ACHN (cell line): ENCODE results near the gene RBM4.
"Not testable (repeated sequence)": the region's sequence is repeated elsewhere in the genome, so short reads cannot be mapped to it uniquely, and the experiment has no call there.

ENCODE experiments used
- DNase-seq: peaks from one replicate; pipeline ENCODE4 v3.0.0-alpha.2; 2015
- in situ Hi-C: cut with HindIII; loops from 2 replicates; pipeline ENCODE4 v1.10.0; 2017; ENCODE audit warnings: low sequenced_read_pairs, low pct_ligation_motif_present, low pct_unique_long_range_greater_than_20kb

RBM4 gene, protein sequence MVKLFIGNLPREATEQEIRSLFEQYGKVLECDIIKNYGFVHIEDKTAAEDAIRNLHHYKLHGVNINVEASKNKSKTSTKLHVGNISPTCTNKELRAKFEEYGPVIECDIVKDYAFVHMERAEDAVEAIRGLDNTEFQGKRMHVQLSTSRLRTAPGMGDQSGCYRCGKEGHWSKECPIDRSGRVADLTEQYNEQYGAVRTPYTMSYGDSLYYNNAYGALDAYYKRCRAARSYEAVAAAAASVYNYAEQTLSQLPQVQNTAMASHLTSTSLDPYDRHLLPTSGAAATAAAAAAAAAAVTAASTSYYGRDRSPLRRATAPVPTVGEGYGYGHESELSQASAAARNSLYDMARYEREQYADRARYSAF

DNA sequence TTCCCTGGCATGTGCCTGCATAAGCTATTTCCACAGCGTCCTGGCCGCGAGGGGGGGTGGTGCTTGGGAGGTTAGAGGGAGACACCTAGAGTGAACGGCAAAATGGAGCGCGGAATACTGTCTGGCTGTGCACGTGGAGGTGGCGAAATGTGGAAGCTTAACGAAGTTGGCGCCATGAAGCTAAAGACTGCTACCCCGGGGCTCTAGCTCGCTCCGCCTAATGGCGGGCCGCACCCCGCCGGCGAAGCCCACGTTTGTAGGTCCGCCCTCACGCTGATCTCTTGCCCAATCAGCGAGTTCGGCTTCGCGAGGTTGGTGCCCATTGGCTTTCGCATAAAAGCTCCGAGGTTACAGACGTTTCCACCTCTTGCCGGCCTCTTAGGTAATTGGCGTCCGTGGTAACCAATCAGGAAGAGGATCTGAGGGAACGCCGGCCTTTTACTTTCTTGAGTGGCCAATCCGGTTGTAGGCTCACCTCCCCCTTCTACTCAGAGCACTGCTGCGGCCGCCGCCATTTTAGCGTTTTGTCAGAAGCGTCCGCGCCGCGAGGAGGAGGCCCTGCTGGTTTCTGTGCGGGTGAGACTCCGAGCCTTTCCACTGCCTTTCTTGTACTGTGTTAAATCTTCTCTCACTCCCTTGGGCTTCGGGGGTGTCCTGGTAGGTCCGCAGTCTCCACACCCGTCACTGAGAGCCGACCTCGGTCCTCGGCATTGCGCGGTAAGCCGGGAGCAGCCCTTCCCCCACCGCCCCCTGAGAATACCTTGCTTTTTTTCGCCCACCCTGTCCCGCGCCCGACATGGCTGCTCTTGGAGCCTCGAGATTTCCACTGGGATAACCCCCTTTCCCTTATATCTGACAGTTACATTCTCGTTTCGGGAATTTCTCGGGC is at the start of gene RBM4:
Gene RBM4, plus strand, starts transcription at position 527 of the 889 bp plus-strand sequence. CDS start 1,009 bp downstream, outside the sequence.
- in situ Hi-C loops, result no loop called here
- DNase-seq, result peak; percentile 99

DNA sequence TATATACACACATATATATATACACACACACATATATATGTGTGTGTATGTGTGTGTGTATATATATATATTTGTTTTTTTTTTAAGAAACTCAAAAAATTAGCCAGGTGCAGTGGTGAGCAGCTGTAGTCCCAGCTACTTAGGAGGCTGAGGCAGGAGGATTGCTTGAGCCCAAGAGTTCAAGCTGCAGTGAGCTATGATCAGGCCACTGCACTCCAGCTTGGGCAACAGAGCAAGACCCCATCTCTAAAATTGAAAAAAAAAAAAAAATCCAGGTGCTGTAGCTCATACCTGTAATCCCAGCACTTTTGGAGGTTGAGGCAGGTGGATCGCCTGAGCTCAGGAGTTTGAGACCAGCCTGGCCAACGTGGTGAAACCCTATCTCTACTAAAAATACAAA is 49.2 kb upstream of the RBM4 start:
- in situ Hi-C loops, DNase-seq: not testable (repeated sequence)

DNA sequence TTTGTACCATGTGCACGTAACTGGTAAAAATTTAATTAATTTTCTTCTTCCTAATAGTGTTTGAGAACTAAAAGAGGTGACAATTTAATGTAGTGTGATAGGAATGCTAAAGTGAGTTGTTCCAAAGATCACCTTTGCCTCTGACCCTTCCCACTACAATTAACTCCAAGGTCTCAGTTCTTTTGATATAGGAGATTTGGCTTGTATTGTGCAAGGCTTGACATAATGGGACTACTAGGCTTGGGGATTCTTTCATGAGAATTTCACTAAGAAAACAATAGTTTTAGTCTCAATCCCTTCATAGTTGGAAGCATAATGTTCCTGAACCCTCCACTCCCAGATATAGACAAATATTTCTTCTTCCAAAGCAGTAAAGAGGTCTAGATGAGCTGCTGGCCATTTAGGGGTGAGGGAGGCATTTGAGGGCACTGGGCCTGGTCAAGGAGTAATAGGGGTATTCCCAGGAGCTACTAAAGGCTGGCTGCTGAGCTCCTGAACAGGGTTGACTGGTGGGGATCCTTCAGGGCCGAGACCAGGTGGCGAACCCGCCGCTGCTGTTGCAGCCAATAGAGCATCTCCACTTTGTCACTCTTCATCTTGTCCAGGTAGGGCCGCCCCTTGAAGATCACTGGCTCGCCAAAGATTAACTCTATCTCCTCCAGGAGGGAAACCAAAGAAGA is 48.4 kb upstream of the RBM4 start:
- in situ Hi-C loops, result no loop called here
- no peak for DNase-seq

DNA sequence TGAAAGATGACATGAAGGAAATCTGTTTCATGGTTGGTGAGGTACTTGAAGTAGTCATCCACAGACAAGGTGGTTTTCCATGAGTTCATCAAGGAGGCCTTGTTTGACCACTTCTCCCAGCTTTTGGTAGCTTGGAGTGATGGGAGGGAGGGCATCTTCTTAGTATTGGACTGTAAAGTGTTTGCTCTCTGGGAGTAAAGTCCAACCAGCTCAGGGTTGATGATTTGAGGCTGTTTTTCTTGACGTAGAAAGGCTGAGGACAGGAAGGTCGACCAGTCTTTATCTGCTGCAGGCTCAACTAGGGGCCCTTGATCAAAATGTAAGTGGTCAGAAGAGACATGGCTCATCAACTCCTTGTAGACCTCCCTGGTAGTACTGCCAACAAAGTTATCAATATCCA is 47.3 kb upstream of the RBM4 start:
- in situ Hi-C loops, result no loop called here
- DNase-seq, result no peak

DNA sequence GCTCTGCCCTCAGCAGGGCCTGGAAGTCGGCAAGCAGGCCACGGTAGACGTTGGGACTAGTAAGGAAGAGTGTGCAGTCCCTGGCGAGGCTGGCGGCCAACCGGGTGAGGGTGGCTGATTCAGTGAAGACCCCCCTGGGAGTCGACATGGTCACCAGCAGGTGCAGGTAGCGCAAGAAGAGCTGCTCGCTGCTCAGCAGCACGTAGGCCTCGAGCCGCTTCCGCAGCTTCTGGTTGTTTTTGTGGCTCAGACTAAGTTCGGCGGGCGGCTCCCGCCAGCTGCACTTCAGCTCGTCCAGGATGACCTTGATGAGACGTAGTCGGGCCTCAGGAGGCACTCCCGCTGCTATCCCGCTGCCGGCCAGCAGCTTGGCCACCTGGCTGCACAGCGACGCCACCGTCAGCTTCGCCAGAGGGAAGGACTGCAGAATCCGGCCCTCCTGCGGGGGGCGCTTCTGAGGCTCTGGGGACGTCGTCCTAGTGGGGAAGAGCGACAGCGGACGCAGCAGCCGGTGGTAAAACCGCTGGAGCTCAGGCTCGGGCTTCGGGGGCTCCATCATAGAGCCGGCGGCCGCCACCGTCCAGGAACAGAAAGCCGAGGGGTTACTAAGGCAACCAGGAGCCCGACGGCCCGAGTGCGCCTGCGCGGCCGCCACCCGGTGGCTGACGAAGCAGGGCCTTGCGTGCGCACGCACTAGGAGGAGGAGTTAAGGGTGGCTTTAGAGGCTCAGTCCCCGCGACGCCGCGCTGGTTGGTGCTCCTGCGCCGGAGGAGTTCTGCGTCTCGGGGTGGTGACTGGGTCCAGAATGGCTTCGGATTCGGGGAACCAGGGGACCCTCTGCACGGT is 45.8 kb upstream of the RBM4 start, which contains the start of the genes CCDC87 and CCS:
Gene CCDC87, minus strand, starts transcription at position 607 of the 846 bp plus-strand sequence. Its CDS starts 48 bp downstream, at position 559.
Gene CCS, plus strand, starts transcription at position 729 of the 846 bp plus-strand sequence. Its CDS starts 77 bp downstream, at position 806.
- in situ Hi-C loops, result no loop called here
- DNase-seq, result peak; percentile 91

DNA sequence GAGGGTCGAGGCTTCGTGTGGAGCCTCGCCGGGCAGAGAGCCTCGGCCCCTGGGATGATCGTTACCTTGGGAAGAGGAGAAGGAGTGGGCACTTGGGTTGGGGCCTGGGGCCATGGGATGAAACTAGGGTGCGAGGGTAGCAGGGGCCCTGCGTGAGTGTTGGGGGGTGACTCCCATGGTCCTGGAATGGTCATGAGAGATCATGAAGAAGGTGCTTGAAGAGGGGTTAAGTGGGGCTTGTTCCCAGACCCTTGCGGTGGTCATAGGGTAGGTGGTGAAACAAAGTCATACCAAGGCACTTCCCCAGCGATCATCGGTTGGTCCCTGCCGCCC is 45.2 kb upstream of the RBM4 start:
- DNase-seq, result no peak
- in situ Hi-C loops, result no loop called here

DNA sequence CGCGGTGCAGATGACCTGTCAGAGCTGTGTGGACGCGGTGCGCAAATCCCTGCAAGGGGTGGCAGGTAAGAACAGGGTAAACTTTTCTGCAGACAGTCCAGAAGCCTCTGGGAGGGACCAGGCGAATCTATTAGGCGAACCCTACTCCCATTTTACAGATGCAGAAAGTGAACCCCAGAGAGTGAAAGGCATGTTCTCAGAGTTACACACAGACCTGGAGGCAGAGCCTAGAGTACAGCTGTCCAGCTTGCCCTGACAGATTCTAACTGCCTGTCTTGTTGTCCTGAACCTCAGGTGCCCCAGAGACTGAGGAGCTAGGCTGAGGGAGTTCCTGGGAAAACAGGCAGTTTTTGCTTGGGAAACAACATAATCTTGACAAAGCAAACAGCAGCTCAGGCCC is 44.9 kb upstream of the RBM4 start:
- in situ Hi-C loops, result no loop called here
- DNase-seq, result no peak

DNA sequence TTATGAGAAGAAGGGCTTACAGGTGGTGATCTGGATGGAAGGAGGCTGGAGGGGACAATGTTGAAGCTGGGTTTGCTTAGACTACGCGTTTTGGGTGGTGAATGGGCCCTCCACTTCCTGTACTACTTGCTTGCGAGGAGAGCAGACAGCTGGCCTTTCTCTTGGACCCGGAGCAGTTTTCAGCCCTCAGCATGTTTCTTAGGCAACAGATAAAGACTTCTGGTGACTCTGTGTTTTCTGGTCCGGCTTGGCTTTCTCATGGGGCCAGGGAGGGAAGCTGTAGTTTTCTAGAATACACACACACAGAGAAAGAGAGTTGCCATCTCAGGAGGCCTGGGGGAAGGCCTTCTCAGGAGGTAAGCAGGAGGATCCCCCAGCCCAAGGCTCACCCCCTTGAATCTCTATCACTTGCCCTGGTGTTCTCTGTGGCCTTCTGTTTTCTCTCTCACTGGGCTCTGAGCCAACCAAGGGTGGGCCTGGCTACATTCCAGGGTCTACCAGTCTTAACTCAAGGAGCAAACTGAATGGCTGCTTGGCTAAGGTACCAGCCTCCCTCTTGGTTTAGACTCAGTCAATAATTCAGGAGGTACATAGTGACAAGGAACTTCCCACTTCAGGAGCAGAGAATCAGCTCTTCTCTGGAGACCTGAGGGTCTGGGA is 43.1 kb upstream of the RBM4 start:
- in situ Hi-C loops, result no loop called here
- DNase-seq, result no peak

DNA sequence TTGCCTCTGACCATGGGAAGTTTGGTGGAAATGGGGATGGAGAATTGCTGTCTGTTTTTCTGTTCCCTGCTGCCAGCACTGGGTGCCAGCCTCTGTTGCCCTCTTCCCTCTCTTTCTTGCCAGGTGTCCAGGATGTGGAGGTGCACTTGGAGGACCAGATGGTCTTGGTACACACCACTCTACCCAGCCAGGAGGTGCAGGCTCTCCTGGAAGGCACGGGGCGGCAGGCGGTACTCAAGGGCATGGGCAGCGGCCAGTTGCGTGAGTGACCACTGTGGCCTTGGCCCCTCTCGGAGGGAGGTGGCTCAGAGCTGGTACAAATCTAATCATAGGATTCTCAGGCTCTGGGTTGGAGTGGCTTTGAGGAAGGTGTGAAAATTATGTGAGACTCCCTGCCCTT is 39.5 kb upstream of the RBM4 start:
- no peak for DNase-seq
- in situ Hi-C loops, result no loop called here

DNA sequence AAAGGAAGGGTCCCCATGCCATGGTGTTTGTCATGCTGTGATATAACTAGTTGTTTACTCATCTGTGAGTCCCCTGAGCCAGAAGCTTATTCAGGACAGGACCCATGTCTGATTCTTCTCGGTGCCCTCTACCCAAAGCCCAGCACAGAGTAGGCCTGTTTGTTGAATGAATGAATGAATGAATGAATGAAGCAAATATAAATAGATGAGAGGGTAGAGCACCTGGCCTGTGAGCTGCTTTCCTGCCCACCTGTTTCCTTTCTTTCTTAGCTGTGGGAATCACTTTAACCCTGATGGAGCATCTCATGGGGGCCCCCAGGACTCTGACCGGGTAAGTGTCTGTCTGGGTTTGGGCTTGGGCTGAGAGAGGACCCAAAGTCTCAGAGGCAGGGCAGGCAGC is 38.3 kb upstream of the RBM4 start:
- in situ Hi-C loops, result no loop called here
- no peak for DNase-seq

DNA sequence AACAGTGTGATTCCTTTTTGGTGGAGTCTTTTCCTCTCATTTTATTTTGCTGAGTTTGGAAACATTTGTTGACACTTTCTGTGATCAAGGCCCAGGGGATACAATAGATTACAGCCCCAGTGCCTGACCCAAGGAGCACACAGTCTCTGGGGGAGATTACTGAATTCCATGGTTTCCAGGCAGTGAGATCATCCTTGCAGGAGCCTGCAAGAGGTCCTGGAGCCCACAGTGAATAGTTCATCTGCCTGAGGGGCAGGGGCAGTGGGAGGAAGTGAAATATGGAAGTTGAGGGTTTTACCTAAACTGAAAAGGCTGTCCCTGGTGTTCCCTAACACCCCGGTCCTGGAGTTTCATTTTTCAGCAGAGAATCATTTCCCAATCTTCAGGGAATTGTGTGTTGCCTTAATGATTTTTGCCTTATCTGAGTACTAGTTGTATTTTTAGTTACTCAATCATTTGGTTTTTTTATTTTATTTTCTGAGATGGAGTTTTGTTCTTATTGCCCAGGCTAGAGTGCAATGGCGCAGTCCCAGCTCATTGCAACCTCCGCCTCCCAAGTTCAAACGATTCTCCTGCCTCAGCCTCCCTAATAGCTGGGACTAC is 37.8 kb upstream of the RBM4 start:
- in situ Hi-C loops, result no loop called here
- no peak for DNase-seq

DNA sequence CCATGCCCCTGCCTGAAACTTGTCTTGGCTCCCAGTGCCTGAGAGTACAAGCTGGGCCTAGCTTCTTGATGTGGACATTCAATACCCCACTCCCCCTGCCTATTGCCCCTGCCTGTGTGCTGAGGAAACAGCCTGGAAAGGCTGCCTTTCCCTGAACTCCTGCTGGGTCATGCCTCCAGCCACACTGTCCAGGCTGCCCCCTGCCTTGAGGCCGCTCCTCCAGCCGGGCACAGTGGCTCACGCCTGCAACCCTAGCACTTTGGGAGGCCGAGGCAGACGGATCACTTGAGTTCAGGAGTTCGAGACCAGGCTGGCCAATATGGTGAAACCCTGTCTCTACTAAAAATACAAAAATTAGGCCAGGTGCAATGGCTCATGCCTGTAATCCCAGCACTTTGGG is 35.4 kb upstream of the RBM4 start:
- DNase-seq, result no peak
- in situ Hi-C loops, result no loop called here

DNA sequence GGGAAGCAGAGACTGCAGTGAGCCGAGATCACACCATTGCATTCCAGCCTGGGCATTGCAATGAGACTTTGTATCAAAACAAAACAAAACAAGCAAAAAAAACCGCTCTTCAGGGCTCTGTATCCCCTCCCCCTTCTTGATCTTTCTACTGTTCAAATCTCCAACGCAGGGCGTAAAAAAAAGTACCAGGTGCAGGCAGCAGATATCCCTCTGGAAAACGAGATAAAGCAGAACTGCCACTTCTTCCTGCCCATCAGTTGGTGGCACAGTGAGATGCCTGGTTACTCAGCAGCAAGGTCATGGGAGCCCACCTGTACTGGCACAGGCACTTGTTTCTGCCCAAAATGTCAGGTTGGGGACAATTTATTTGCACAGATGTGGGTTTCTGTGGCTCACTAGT is 34.3 kb upstream of the RBM4 start:
- DNase-seq, result no peak
- in situ Hi-C loops, result no loop called here

DNA sequence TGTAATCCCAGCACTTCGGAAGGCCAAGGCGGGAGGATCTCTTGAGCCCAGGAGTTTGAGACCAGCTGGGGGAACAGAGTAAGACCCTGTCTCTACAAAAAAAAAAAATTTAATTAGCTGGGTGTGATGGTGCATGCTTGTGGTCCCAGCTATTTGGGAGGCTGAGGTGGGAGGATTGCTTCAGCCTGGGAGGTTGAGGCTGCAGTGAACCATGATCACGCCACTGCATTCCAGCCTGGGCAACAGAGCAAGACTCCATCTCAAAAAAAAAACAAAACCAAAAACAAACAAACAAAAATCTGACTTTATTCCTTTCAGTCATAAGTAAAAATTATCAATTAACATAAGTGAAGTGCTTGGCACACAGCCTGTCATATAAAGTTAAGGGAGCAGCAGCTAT is 31.9 kb upstream of the RBM4 start:
- DNase-seq, in situ Hi-C loops: not testable (repeated sequence)

DNA sequence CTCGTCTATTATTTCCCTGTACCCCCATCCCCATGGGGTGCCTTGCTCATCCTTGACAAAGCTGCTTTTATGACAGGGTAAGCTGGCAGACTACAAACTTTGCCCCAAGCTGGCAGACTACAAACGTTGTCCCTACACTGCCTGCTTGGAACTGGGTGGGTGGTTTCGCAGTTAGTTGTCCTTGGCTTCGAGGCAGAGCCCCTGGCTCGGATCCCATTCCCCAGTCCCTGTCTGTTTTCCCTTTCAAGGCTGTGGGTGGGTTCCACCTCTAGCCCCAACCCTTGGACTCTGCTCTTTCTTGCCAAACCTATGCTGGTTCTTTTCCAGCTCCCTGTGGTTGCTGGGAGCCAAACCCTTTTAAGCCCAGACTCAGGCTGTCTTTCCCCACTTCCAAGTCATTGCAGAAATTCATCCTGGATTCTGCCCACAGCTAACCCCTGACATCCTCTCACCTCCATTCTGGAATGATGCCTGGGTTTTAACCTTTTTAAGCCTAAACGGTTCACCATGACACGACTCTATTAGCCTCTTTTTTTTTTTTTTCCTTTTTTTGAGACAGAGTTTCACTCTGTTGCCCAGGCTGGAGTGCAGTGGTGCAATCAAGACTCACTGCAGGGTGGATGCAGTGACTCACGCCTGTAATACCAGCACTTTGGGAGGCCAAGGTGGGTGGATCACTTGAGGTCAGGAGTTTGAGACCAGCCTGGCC is 31.2 kb upstream of the RBM4 start:
- DNase-seq, result peak; percentile 49
- in situ Hi-C loops, result no loop called here

DNA sequence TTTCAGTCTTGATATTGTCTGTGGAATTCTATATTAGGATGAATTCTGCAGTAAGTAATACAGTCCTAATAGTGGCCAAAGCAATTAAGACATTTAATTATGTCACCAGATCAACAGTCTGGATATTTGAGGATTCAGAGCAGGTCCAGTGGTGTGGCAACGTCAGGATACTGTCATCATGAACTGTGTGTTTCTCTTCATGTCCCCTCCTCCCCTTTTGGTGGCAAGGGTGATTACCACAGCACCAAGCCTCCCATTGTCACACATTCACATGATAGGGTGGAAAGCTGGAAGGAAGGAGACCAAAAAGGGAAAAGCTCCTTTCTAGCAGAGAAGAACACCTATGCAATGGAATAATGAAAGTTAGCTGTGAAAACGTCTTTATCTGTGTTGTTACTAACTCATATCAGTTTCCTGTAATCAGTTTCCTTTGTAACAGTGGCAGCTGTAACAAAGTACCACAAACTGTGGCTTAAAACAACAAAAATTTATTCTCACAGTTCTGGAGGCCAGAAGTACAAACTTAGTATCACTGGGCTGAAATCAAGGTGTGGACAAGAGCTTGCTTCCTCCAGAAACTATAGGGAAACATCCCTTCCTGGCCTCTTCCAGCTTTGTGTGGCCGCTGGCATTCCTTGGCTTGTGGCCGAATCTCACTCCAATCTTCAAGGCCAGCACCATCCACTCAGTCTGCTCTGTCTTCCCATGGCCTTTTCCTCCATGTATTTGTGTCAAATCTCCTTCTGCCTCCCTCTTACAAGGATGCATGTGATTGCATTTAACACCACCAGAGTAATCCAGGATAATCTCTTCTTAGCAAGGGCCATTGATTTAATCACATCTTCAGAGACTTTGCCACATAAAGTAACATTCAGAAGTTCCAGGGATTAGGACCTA is 28.5 kb upstream of the RBM4 start:
- in situ Hi-C loops, result no loop called here
- DNase-seq, result no peak
